HCT116 (cell line): ENCODE measurements around the gene PDE4D. TPM values are rescaled to one million over a fixed set of nuclear protein-coding genes. Genes with fewer than 3 reads are reported as not detected.

Experiments
- ATAC-seq: fragments of 200-7000 bp; cut with Tn5 transposase; 2 replicates; pipeline ENCODE4 v1.9.1; 2020; ENCODE audit warnings: mild to moderate bottlenecking, moderate library complexity
- BruUV-seq: library from RNA; stranded (reverse); fragments of 400-500 nt; replicated peaks from 2 replicates; lab custom pipeline; 2021; lab: Mats Ljungman, UMichigan
- CTCF ChIA-PET: fragments of 300-600 bp; sonication (Branson Sonifier 250); formaldehyde crosslinking; loops from one replicate; lab custom pipeline; 2021; ENCODE audit warnings: antibody characterized with exemption; lab: Charles Lee
- POLR2A ChIA-PET: fragments of 300-600, 350-600 bp; sonication (Branson Sonifier 250); formaldehyde crosslinking; loops from one replicate; lab custom pipeline; 2021; ENCODE audit warnings: antibody characterized with exemption; lab: Charles Lee
- RAD21 ChIA-PET, 2 experiments: fragments of 300-600 bp; sonication (Branson Sonifier 250); formaldehyde crosslinking; loops; one replicate each; lab custom pipeline; 2023; ENCODE audit warnings: low total read pairs in 2 of 2; ENCODE audit not compliant: uncharacterized antibody in 2 of 2, unreplicated experiment in 2 of 2, low non-redundant PET in 1 of 2; lab: Charles Lee
- DNase-seq: peaks from one replicate; pipeline ENCODE4 v3.0.0-alpha.2; 2010; ENCODE audit warnings: low read depth, low spot score
- H2AFZ ChIP-seq: fragments of 200-600 bp; shearing (Covaris generic), sonication (generic); 2 replicates; pipeline ENCODE4 v1.6.1; 2017; ENCODE audit warnings: low read depth, mixed run types, mixed read lengths, antibody characterized with exemption, low read length; ENCODE audit not compliant: poor library complexity, severe bottlenecking
- H3K27ac ChIP-seq: 2 replicates; pipeline ENCODE4 v1.5.1; 2012; ENCODE audit warnings: low read depth, low read length
- H3K27me3 ChIP-seq: fragments of 200-600 bp; sonication (generic); 2 replicates; pipeline ENCODE4 v1.6.1; 2016; ENCODE audit warnings: mixed run types, low read length, mixed read lengths; ENCODE audit not compliant: insufficient read depth
- H3K36me3 ChIP-seq, 2 experiments: fragments of 200-500 bp in 1 of 2; fragments of 200-600 bp in 1 of 2; sonication (Bioruptor generic) in 1 of 2; sonication (generic) in 1 of 2; 2 replicates each; pipeline versions ENCODE4 v1.5.1 to v1.6.1; 2014 to 2016; ENCODE audit warnings: low read length in 2 of 2, inconsistent platforms in 1 of 2, mixed read lengths in 1 of 2, mixed run types in 1 of 2; ENCODE audit not compliant: insufficient read depth in 2 of 2, control insufficient read depth in 1 of 2
- H3K4me1 ChIP-seq, 2 experiments: fragments of 200-600 bp in 1 of 2; sonication (generic) in 1 of 2; 2 replicates each; pipeline versions ENCODE4 v1.5.1 to v1.6.1; 2012 to 2017; ENCODE audit warnings: low read length in 2 of 2, inconsistent platforms in 1 of 2, mild to moderate bottlenecking in 1 of 2, mixed read lengths in 1 of 2, mixed run types in 1 of 2, moderate library complexity in 1 of 2; ENCODE audit not compliant: insufficient read depth in 2 of 2, control insufficient read depth in 1 of 2
- H3K4me2 ChIP-seq: fragments of 200-600 bp; sonication (generic); 2 replicates; pipeline ENCODE4 v1.6.1; 2017; ENCODE audit warnings: mixed run types, low read length, mixed read lengths
- H3K4me3 ChIP-seq, 2 experiments: fragments of 200-600 bp in 1 of 2; sonication (generic) in 1 of 2; replicated peaks in 1 of 2; 2 replicates each; pipeline ENCODE4 v1.5.1; 2011 to 2016; ENCODE audit warnings: low read length in 2 of 2, control low read depth in 1 of 2, low read depth in 1 of 2, mild to moderate bottlenecking in 1 of 2, mixed read lengths in 1 of 2, mixed run types in 1 of 2
- H3K79me2 ChIP-seq: fragments of 200-600 bp; sonication (generic); 2 replicates; pipeline ENCODE4 v1.6.1; 2017; ENCODE audit warnings: mild to moderate bottlenecking, mixed run types, low read length, moderate library complexity, mixed read lengths; ENCODE audit not compliant: insufficient read depth
- H3K9ac ChIP-seq: fragments of 200-600 bp; sonication (generic); 2 replicates; pipeline ENCODE4 v1.6.1; 2016; ENCODE audit warnings: low read length, mixed read lengths
- H3K9me2 ChIP-seq: fragments of 200-600 bp; sonication (generic), shearing (Covaris generic); 2 replicates; pipeline ENCODE4 v1.6.1; 2017; ENCODE audit warnings: mixed run types, mild to moderate bottlenecking, moderate library complexity; ENCODE audit not compliant: insufficient read depth
- H3K9me3 ChIP-seq, 2 experiments: fragments of 200-500 bp in 1 of 2; fragments of 200-600 bp in 1 of 2; sonication (Bioruptor generic) in 1 of 2; sonication (generic) in 1 of 2; 2 replicates each; pipeline ENCODE4 v1.6.1; 2014 to 2017; ENCODE audit warnings: low read length in 2 of 2, mixed read lengths in 2 of 2, inconsistent platforms in 1 of 2, low read depth in 1 of 2, mild to moderate bottlenecking in 1 of 2, mixed run types in 1 of 2, moderate library complexity in 1 of 2; ENCODE audit not compliant: control insufficient read depth in 1 of 2, insufficient read depth in 1 of 2
- H4K20me1 ChIP-seq: fragments of 200-600 bp; sonication (generic), shearing (Covaris generic); 2 replicates; pipeline ENCODE4 v1.6.1; 2017; ENCODE audit warnings: mixed run types, mild to moderate bottlenecking, moderate library complexity; ENCODE audit not compliant: insufficient read depth
- CBX3 ChIP-seq: IDR thresholded peaks from 2 replicates; pipeline ENCODE4 v1.6.1; 2012; ENCODE audit warnings: low read depth
- CEBPB ChIP-seq: IDR thresholded peaks from 2 replicates; pipeline ENCODE4 v1.6.1; 2012; ENCODE audit warnings: low read depth
- CTCF ChIP-seq, 3 experiments: fragments of 200-600 bp in 1 of 3; sonication (generic) in 1 of 3; IDR thresholded peaks in 2 of 3; conservative IDR thresholded peaks in 1 of 3; 2 replicates each; pipeline ENCODE4 v1.5.1; 2012 to 2017; ENCODE audit warnings: low read depth in 2 of 3, low read length in 2 of 3, antibody characterized with exemption in 1 of 3, borderline replicate concordance in 1 of 3, control low read depth in 1 of 3, mild to moderate bottlenecking in 1 of 3, mixed read lengths in 1 of 3, mixed run types in 1 of 3, moderate library complexity in 1 of 3; ENCODE audit not compliant: insufficient read depth in 1 of 3
- EGR1 ChIP-seq: IDR thresholded peaks from 2 replicates; pipeline ENCODE4 v1.6.1; 2012; ENCODE audit warnings: low read depth
- ELF1 ChIP-seq: IDR thresholded peaks from 2 replicates; pipeline ENCODE4 v1.6.1; 2012; ENCODE audit warnings: low read depth, borderline replicate concordance
- EZH2 ChIP-seq: fragments of 200-600 bp; sonication (generic); IDR thresholded peaks from 2 replicates; pipeline ENCODE4 v1.6.1; 2017; ENCODE audit warnings: antibody characterized with exemption, mixed run types
- EZH2phosphoT487 ChIP-seq: fragments of 200-600 bp; IDR thresholded peaks from 2 replicates; pipeline ENCODE4 v1.6.1; 2018; ENCODE audit warnings: antibody characterized with exemption, borderline replicate concordance
- JUND ChIP-seq: IDR thresholded peaks from 2 replicates; pipeline ENCODE4 v1.6.1; 2012
- MAX ChIP-seq: IDR thresholded peaks from 2 replicates; pipeline ENCODE4 v1.6.1; 2012
- POLR2A ChIP-seq: IDR thresholded peaks from 2 replicates; pipeline ENCODE4 v1.7.0; 2011; ENCODE audit warnings: borderline replicate concordance; ENCODE audit not compliant: insufficient read depth, insufficient read length; ENCODE audit errors: extremely low read depth
- POLR2AphosphoS5 ChIP-seq: IDR thresholded peaks from 2 replicates; pipeline ENCODE4 v1.6.1; 2011; ENCODE audit warnings: mild to moderate bottlenecking, low read depth, low read length, moderate library complexity
- RAD21 ChIP-seq: IDR thresholded peaks from 2 replicates; pipeline ENCODE4 v1.6.1; 2012; ENCODE audit warnings: low read depth, mild to moderate bottlenecking
- REST ChIP-seq: IDR thresholded peaks from 2 replicates; pipeline ENCODE4 v1.6.1; 2012; ENCODE audit warnings: low read depth
- SIN3A ChIP-seq: IDR thresholded peaks from 2 replicates; pipeline ENCODE4 v1.6.1; 2012; ENCODE audit warnings: low read depth
- SP1 ChIP-seq: IDR thresholded peaks from 2 replicates; pipeline ENCODE4 v1.6.1; 2012; ENCODE audit warnings: low read depth
- TCF7L2 ChIP-seq: IDR thresholded peaks from 2 replicates; pipeline ENCODE4 v1.7.0; 2011; ENCODE audit warnings: borderline replicate concordance, inconsistent platforms; ENCODE audit not compliant: insufficient read depth, insufficient read length; ENCODE audit errors: extremely low read depth
- YY1 ChIP-seq: IDR thresholded peaks from 2 replicates; pipeline ENCODE4 v1.6.1; 2011; ENCODE audit warnings: low read length, low read depth, moderate library complexity, mild to moderate bottlenecking; ENCODE audit not compliant: insufficient replicate concordance; ENCODE audit errors: extremely low read depth
- ZFX ChIP-seq: fragments of 450-650 bp; IDR thresholded peaks from 2 replicates; pipeline ENCODE4 v1.6.1; 2017
- ZNF274 ChIP-seq: fragments of 200-500 bp; sonication (Bioruptor generic); IDR thresholded peaks from 2 replicates; pipeline ENCODE4 v1.6.1; 2014; ENCODE audit warnings: mild to moderate bottlenecking, low read depth, low read length, inconsistent platforms
- intact Hi-C: fragments of 100-400 bp; cut with micrococcal nuclease; formaldehyde crosslinking; loops from 2 replicates; pipeline ENCODE4 v1.10.0; 2022
- total RNA-seq: library from RNA; stranded (reverse); gene quantifications from one replicate; pipeline ENCODE4 v1.2.1, GENCODE V29; 2021; ENCODE audit not compliant: unreplicated experiment

The PDE4D gene
- total RNA-seq, 1 experiment from 2014 or later = 1.1 TPM

GRCh38 chr5:59231221-59231931 is 662.1 kb downstream of the PDE4D start:
- Histone ChIP-seq H3K4me2 (no peak overlapping the region), H3K27ac (no peak overlapping the region), H3K9me2 (no peaks in the 10 kb centered on the region), H2AFZ (no peak overlapping the region), H3K36me3 (no peaks in the 10 kb centered on the region), H3K4me1 (no peaks in the 10 kb centered on the region), H3K27me3 (peaks cover 42% of the 10 kb centered on the region), H3K9ac (no peak overlapping the region), H4K20me1 (no peaks in the 10 kb centered on the region), H3K4me3 (no peak overlapping the region), H3K79me2 (no peaks in the 10 kb centered on the region), H3K9me3 (no peaks in the 10 kb centered on the region)
- ChIA-PET POLR2A (no interaction called here), CTCF (no interaction called here), RAD21 (no interaction called here)
- no peak for DNase-seq
- no TSS peak for BruUV-seq
- no peak for ATAC-seq
- TF ChIP-seq ZFX (no peak), EZH2 (no peak), RAD21 (no peak), REST (no peak), YY1 (no peak), CTCF (IDR thresholded peaks at IDR 0.05 in 2 of 3, conservative IDR thresholded peaks at IDR 0.05 in 1 of 3; ENCODE audit: borderline replicate concordance in 1 of 3, insufficient read depth in 1 of 3, low read depth in 2 of 3, low read length in 2 of 3) (no peak), POLR2A (no peak), SP1 (no peak), EZH2phosphoT487 (no peak), POLR2AphosphoS5 (no peak), CEBPB (no peak), CBX3 (no peak), ELF1 (no peak), SIN3A (no peak), TCF7L2 (no peak), JUND (no peak), MAX (no peak), ZNF274 (no peak), EGR1 (no peak)
- intact Hi-C loops = no loop called here
